ENCODE results near the gene PSTPIP1.
A peak's percentile ranks its signal among the peaks of the same experiment; 100 is the strongest.

- peak in 2 of 3 experiments; percentile 12 to 28; a peak in 1 of 6 replicates for TF ChIP-seq CTCF (IDR thresholded peaks at IDR 0.05 in 2 of 3, conservative IDR thresholded peaks at IDR 0.05 in 1 of 3; ENCODE audit: control insufficient read depth in 2 of 3, extremely low read depth in 1 of 3, insufficient read depth in 1 of 3, low read depth in 3 of 3, low read length in 3 of 3)
- TF ChIP-seq ELK1 (IDR thresholded peaks at IDR 0.05; ENCODE audit: low read depth, low read length), result no peak
- TF ChIP-seq USF2 (IDR thresholded peaks at IDR 0.05; ENCODE audit: borderline replicate concordance, low read depth, low read length), result no peak
- no peak for TF ChIP-seq FOS (IDR thresholded peaks at IDR 0.05; ENCODE audit: borderline replicate concordance, extremely low read depth, insufficient read length)
- TF ChIP-seq POLR2AphosphoS5 (IDR thresholded peaks at IDR 0.05; ENCODE audit: low read length), result no peak
- no peak for TF ChIP-seq E2F8 (IDR thresholded peaks at IDR 0.05; ENCODE audit: low read depth, partially characterized antibody)
- no peak for TF ChIP-seq EZH2 (IDR thresholded peaks at IDR 0.05; ENCODE audit: borderline replicate concordance, control insufficient read depth, low read depth, low read length)
- no peak for TF ChIP-seq IRF3 (IDR thresholded peaks at IDR 0.05)
- no peak for TF ChIP-seq SMARCA5 (IDR thresholded peaks at IDR 0.05)
- TF ChIP-seq ZSCAN29 (IDR thresholded peaks at IDR 0.05), result no peak
- no peak for TF ChIP-seq ATF3 (IDR thresholded peaks at IDR 0.05; ENCODE audit: borderline replicate concordance, extremely low read depth, low read depth, low read length)
- TF ChIP-seq SUZ12 (IDR thresholded peaks at IDR 0.05; ENCODE audit: unreplicated experiment), result no peak
- TF ChIP-seq NFYB (IDR thresholded peaks at IDR 0.05; ENCODE audit: insufficient read depth, low read depth, low read length), result no peak
Measured at GRCh38 chr15:76974456-76975036, 20.4 kb upstream of the PSTPIP1 start.
